PC-9 (cell line): ENCODE data around the gene CGB5. TPM values are rescaled to one million over a fixed set of nuclear protein-coding genes. Genes with fewer than 3 reads are reported as not detected.
"Not testable (repeated sequence)": the region's sequence is repeated elsewhere in the genome, so short reads cannot be mapped to it uniquely, and the experiment has no call there.

ENCODE experiments used
- BruUV-seq: library from RNA; stranded (reverse); fragments of 400-500 nt; replicated peaks from 2 replicates; lab custom pipeline; 2021; lab: Mats Ljungman, UMichigan
- CTCF ChIA-PET: fragments of 300-600 bp; sonication (Branson Sonifier 250); formaldehyde crosslinking; loops from one replicate; lab custom pipeline; 2022; ENCODE audit warnings: antibody characterized with exemption; lab: Charles Lee
- POLR2A ChIA-PET: fragments of 300-600 bp; sonication (Branson Sonifier 250); formaldehyde crosslinking; loops from one replicate; lab custom pipeline; 2022; ENCODE audit warnings: antibody characterized with exemption; ENCODE audit not compliant: unreplicated experiment; lab: Charles Lee
- DNase-seq, 2 experiments: peaks; one replicate each; pipeline versions ENCODE4 v3.0.0 to v3.0.0-alpha.2; 2015 to 2022; ENCODE audit warnings: mixed read lengths in 1 of 2
- H2AFZ ChIP-seq: fragments of 200-600 bp; sonication (generic); 2 replicates; pipeline ENCODE4 v1.8.1; 2017; ENCODE audit warnings: antibody characterized with exemption
- H3F3A ChIP-seq: fragments of 200-600 bp; sonication (generic); 2 replicates; pipeline ENCODE4 v1.8.1; 2017; ENCODE audit warnings: antibody characterized with exemption, mild to moderate bottlenecking, low read depth; ENCODE audit not compliant: insufficient read depth
- H3K27ac ChIP-seq: fragments of 200-600 bp; sonication (generic); 2 replicates; pipeline ENCODE4 v1.6.1; 2016; ENCODE audit warnings: mixed run types
- H3K27me3 ChIP-seq: fragments of 200-600 bp; sonication (generic); 2 replicates; pipeline ENCODE4 v1.6.1; 2016; ENCODE audit warnings: low read depth, mixed run types; ENCODE audit not compliant: insufficient read depth
- H3K36me3 ChIP-seq: fragments of 200-600 bp; sonication (generic); 2 replicates; pipeline ENCODE4 v1.6.1; 2016; ENCODE audit warnings: low read depth, mixed run types
- H3K4me1 ChIP-seq: fragments of 200-600 bp; sonication (generic); replicated peaks from 2 replicates; pipeline ENCODE4 v1.6.1; 2016; ENCODE audit warnings: mixed run types; ENCODE audit not compliant: insufficient read depth
- H3K4me2 ChIP-seq: fragments of 200-600 bp; sonication (generic); 2 replicates; pipeline ENCODE4 v1.6.1; 2017; ENCODE audit warnings: mixed run types
- H3K4me3 ChIP-seq: fragments of 200-600 bp; sonication (generic); 2 replicates; pipeline ENCODE4 v1.6.1; 2016; ENCODE audit warnings: mixed run types
- H3K79me2 ChIP-seq: fragments of 200-600 bp; sonication (generic); 2 replicates; pipeline ENCODE4 v1.6.1; 2017; ENCODE audit warnings: low read depth, mixed run types
- H3K9me2 ChIP-seq: fragments of 200-600 bp; sonication (generic); 2 replicates; pipeline ENCODE4 v1.8.1; 2017; ENCODE audit warnings: mild to moderate bottlenecking; ENCODE audit not compliant: insufficient read depth
- H3K9me3 ChIP-seq: fragments of 200-600 bp; sonication (generic); 2 replicates; pipeline ENCODE4 v1.8.1; 2016; ENCODE audit warnings: low read depth; ENCODE audit not compliant: insufficient read depth
- H4K20me1 ChIP-seq: fragments of 200-600 bp; sonication (generic); 2 replicates; pipeline ENCODE4 v1.8.1; 2017; ENCODE audit not compliant: insufficient read depth
- CTCF ChIP-seq: fragments of 200-600 bp; sonication (generic); conservative IDR thresholded peaks from 2 replicates; pipeline ENCODE4 v1.6.1; 2017; ENCODE audit warnings: mixed run types, antibody characterized with exemption, mild to moderate bottlenecking, moderate library complexity
- EZH2 ChIP-seq: fragments of 200-600 bp; sonication (generic); IDR thresholded peaks from 2 replicates; pipeline ENCODE4 v1.8.0; 2017; ENCODE audit warnings: antibody characterized with exemption, low read depth
- intact Hi-C: fragments of 100-400 bp; cut with micrococcal nuclease; formaldehyde crosslinking; loops from one replicate; pipeline ENCODE4 v1.10.0; 2022; ENCODE audit not compliant: unreplicated experiment
- total RNA-seq: library from RNA; stranded (reverse); gene quantifications from 2 replicates; pipeline ENCODE4 v1.2.3, GENCODE V29; 2021

CGB5 gene
- total RNA-seq, 1 experiment from 2014 or later: 1.9 TPM

- H3F3A ChIP-seq, POLR2A ChIA-PET, H3K79me2 ChIP-seq, H3K4me3 ChIP-seq, H3K4me1 ChIP-seq, H3K36me3 ChIP-seq, H3K27ac ChIP-seq, BruUV-seq, H3K9me2 ChIP-seq, H2AFZ ChIP-seq, H3K4me2 ChIP-seq, H3K9me3 ChIP-seq, H4K20me1 ChIP-seq: not testable (repeated sequence)
- intact Hi-C loops: loop anchor here (2.0 kb wide), 3 partner anchors 76 to 286 kb away; no protein-coding TSS in a partner anchor
- peak; percentile 82 for TF ChIP-seq CTCF
- peaks cover 24% of the 10 kb centered on the region; the same call in 1 of the 2 replicates for H3K27me3 ChIP-seq
- DNase-seq: peak in 1 of 2 experiments; percentile 60
- CTCF ChIA-PET: interaction anchor here (0.7 kb wide), 1 partner anchor 96 kb away, joined by 3 read pairs; no protein-coding TSS in a partner anchor
These were observed 31.2 kb downstream of the CGB5 start for GRCh38 chr19:49074869-49075268.

- CTCF ChIA-PET: no interaction called here
- TF ChIP-seq CTCF (no peak), EZH2 (no peak)
These were observed 36.7 kb downstream of the CGB5 start for GRCh38 chr19:49080392-49080791.

GRCh38 chr19:49081273-49081672 lies 37.6 kb downstream of the CGB5 start:
- Histone ChIP-seq H4K20me1 (peaks cover 7% of the 10 kb centered on the region), H3K9me3 (no peaks in the 10 kb centered on the region), H3K4me3 (no peak overlapping the region), H3K4me1 (no peaks in the 10 kb centered on the region), H3K27ac (no peak overlapping the region), H3K9me2 (no peaks in the 10 kb centered on the region), H3F3A (no peaks in the 10 kb centered on the region; the same call in 1 of the 2 replicates), H3K4me2 (no peak overlapping the region), H3K36me3 (no peaks in the 10 kb centered on the region; the same call in 1 of the 2 replicates), H3K27me3 (no peaks in the 10 kb centered on the region), H2AFZ (no peak overlapping the region), H3K79me2 (peaks cover 10% of the 10 kb centered on the region)
- BruUV-seq: no TSS peak
- intact Hi-C loops: no loop called here
- POLR2A ChIA-PET: no interaction called here
- CTCF ChIA-PET: no interaction called here
- DNase-seq: no peak
- TF ChIP-seq CTCF: no peak
- TF ChIP-seq EZH2: no peak

More at GRCh38 chr19:49080392-49080791, 36.7 kb downstream of the CGB5 start:
- Histone ChIP-seq H2AFZ (no peak overlapping the region), H3K4me1 (no peaks in the 10 kb centered on the region), H3K4me3 (no peak overlapping the region), H3F3A (no peaks in the 10 kb centered on the region; the same call in 1 of the 2 replicates), H3K9me2 (no peaks in the 10 kb centered on the region), H3K27me3 (no peaks in the 10 kb centered on the region), H3K27ac (no peak overlapping the region), H3K36me3 (no peaks in the 10 kb centered on the region), H4K20me1 (no peaks in the 10 kb centered on the region), H3K4me2 (no peak overlapping the region), H3K79me2 (peaks cover 1% of the 10 kb centered on the region), H3K9me3 (no peaks in the 10 kb centered on the region)
- POLR2A ChIA-PET: no interaction called here
- no TSS peak for BruUV-seq
- no peak for DNase-seq
- intact Hi-C loops: no loop called here
